Neural progenitor cell (in vitro differentiated cells): ENCODE measurements around the gene HK2. TPM values are rescaled to one million over a fixed set of nuclear protein-coding genes. Genes with fewer than 3 reads are reported as not detected.
"Not testable (repeated sequence)": the region's sequence is repeated elsewhere in the genome, so short reads cannot be mapped to it uniquely, and the experiment has no call there.

Experiments used
- DNase-seq: peaks from one replicate; pipeline ENCODE4 v3.0.0-alpha.2; 2016; ENCODE audit warnings: low spot score
- H2AFZ ChIP-seq: fragments of 200-600 bp; sonication (generic); replicated peaks from 2 replicates; pipeline ENCODE4 v1.6.1; 2016; ENCODE audit warnings: antibody characterized with exemption
- H3F3A ChIP-seq: fragments of 200-600 bp; sonication (generic); 2 replicates; pipeline ENCODE4 v1.6.1; 2016; ENCODE audit warnings: antibody characterized with exemption, low read depth
- H3K27ac ChIP-seq: fragments of 200-600 bp; sonication (generic); 2 replicates; pipeline ENCODE4 v1.5.1; 2016; ENCODE audit warnings: mild to moderate bottlenecking
- H3K27me3 ChIP-seq: fragments of 200-600 bp; sonication (generic); 2 replicates; pipeline ENCODE4 v1.6.1; 2016; ENCODE audit warnings: mild to moderate bottlenecking, moderate library complexity
- H3K36me3 ChIP-seq: fragments of 200-600 bp; sonication (generic); 2 replicates; pipeline ENCODE4 v1.5.1; 2016
- H3K4me1 ChIP-seq: fragments of 200-600 bp; sonication (generic); 2 replicates; pipeline ENCODE4 v1.6.1; 2016; ENCODE audit warnings: mixed run types
- H3K4me2 ChIP-seq: fragments of 200-600 bp; sonication (generic); 2 replicates; pipeline ENCODE4 v1.6.1; 2016
- H3K4me3 ChIP-seq: fragments of 200-600 bp; sonication (generic); 2 replicates; pipeline ENCODE4 v1.5.1; 2016
- H3K79me2 ChIP-seq: fragments of 200-600 bp; sonication (generic); 2 replicates; pipeline ENCODE4 v1.6.1; 2016; ENCODE audit warnings: low read depth
- H3K9ac ChIP-seq: fragments of 200-600 bp; sonication (generic); 2 replicates; pipeline ENCODE4 v1.6.1; 2016
- H3K9me3 ChIP-seq: fragments of 200-600 bp; sonication (generic); 2 replicates; pipeline ENCODE4 v1.5.1; 2016; ENCODE audit warnings: low read depth
- H4K20me1 ChIP-seq: fragments of 200-600 bp; sonication (generic); 2 replicates; pipeline ENCODE4 v1.6.1; 2016; ENCODE audit warnings: low read depth
- H3K27ac Mint-ChIP-seq: 3 replicates; pipeline ENCODE4 v1.8.0; 2021; ENCODE audit warnings: mixed read lengths
- H3K27me3 Mint-ChIP-seq: 2 replicates; pipeline ENCODE4 v1.8.0; 2022; ENCODE audit warnings: low read depth, mild to moderate bottlenecking, inconsistent platforms, moderate library complexity, mixed read lengths; ENCODE audit not compliant: insufficient read depth
- H3K36me3 Mint-ChIP-seq: 3 replicates; pipeline ENCODE4 v1.8.0; 2021; ENCODE audit warnings: mixed read lengths
- H3K4me1 Mint-ChIP-seq: 3 replicates; pipeline ENCODE4 v1.8.0; 2021; ENCODE audit warnings: mixed read lengths
- H3K4me3 Mint-ChIP-seq: 3 replicates; pipeline ENCODE4 v1.8.0; 2021; ENCODE audit warnings: mild to moderate bottlenecking, moderate library complexity, mixed read lengths
- H3K9me3 Mint-ChIP-seq: 3 replicates; pipeline ENCODE4 v1.8.0; 2020; ENCODE audit warnings: mixed read lengths
- CTCF ChIP-seq: fragments of 200-600 bp; sonication (generic); IDR thresholded peaks from 2 replicates; pipeline ENCODE4 v1.5.1; 2017; ENCODE audit warnings: antibody characterized with exemption, mild to moderate bottlenecking
- EZH2 ChIP-seq: fragments of 200-600 bp; sonication (generic); IDR thresholded peaks from 2 replicates; pipeline ENCODE4 v1.6.1; 2017; ENCODE audit warnings: antibody characterized with exemption, mild to moderate bottlenecking, moderate library complexity
- EZH2phosphoT487 ChIP-seq: fragments of 200-600 bp; sonication (generic); IDR thresholded peaks from 2 replicates; pipeline ENCODE4 v1.6.1; 2017; ENCODE audit warnings: antibody characterized with exemption
- total RNA-seq: library from RNA; depleted of rRNA; stranded (reverse); fragments of >200 nt; gene quantifications from 2 replicates; pipeline ENCODE4 v1.2.3, GENCODE V29; 2015; ENCODE audit warnings: low replicate concordance

Gene HK2
- total RNA-seq, 1 donor from 2014 or later: 61.8 TPM

GRCh38 chr2:74890711-74891110 is 56.8 kb downstream of the HK2 start:
- Histone ChIP-seq H2AFZ (no peak overlapping the region), H3K9me3 (no peaks in the 10 kb centered on the region), H3K4me3 (no peak overlapping the region), H3K27ac (no peak overlapping the region), H3K36me3 (no peaks in the 10 kb centered on the region), H3K4me2 (no peak overlapping the region), H3K79me2 (no peaks in the 10 kb centered on the region), H3K4me1 (no peaks in the 10 kb centered on the region), H3F3A (no peaks in the 10 kb centered on the region), H3K27me3 (no peaks in the 10 kb centered on the region), H4K20me1 (no peaks in the 10 kb centered on the region), H3K9ac (no peak overlapping the region)
- H3K27ac Mint-ChIP-seq: no peak overlapping the region
- H3K4me3 Mint-ChIP-seq: no peak overlapping the region
- no peak for DNase-seq
- no peaks in the 10 kb centered on the region for H3K4me1 Mint-ChIP-seq
- no peaks in the 10 kb centered on the region for H3K9me3 Mint-ChIP-seq
- peaks cover 75% of the 10 kb centered on the region for H3K36me3 Mint-ChIP-seq
- TF ChIP-seq EZH2 (no peak), EZH2phosphoT487 (no peak), CTCF (no peak)
- no peaks in the 10 kb centered on the region for H3K27me3 Mint-ChIP-seq

- Mint-ChIP-seq H3K9me3 (no peaks in the 10 kb centered on the region), H3K27ac (no peak overlapping the region), H3K4me3 (no peak overlapping the region), H3K36me3 (peaks cover 69% of the 10 kb centered on the region), H3K4me1 (no peaks in the 10 kb centered on the region), H3K27me3 (no peaks in the 10 kb centered on the region)
- Histone ChIP-seq H3K36me3 (no peaks in the 10 kb centered on the region), H3K27me3 (no peaks in the 10 kb centered on the region), H3K9ac (no peak overlapping the region), H4K20me1 (no peaks in the 10 kb centered on the region), H3K79me2 (no peaks in the 10 kb centered on the region), H3K4me2 (no peak overlapping the region), H2AFZ (no peak overlapping the region), H3K9me3 (no peaks in the 10 kb centered on the region), H3K27ac (no peak overlapping the region), H3F3A (no peaks in the 10 kb centered on the region), H3K4me1 (no peaks in the 10 kb centered on the region), H3K4me3 (no peak overlapping the region)
- TF ChIP-seq EZH2phosphoT487 (no peak), CTCF (no peak), EZH2 (no peak)
- no peak for DNase-seq
Measured at GRCh38 chr2:74891136-74891764, 57.3 kb downstream of the HK2 start.

- H3K4me3 Mint-ChIP-seq, H3K27me3 Mint-ChIP-seq, H3K9me3 ChIP-seq, H4K20me1 ChIP-seq, H3K4me1 Mint-ChIP-seq, H3K27me3 ChIP-seq, DNase-seq, H3K4me2 ChIP-seq, H3K9me3 Mint-ChIP-seq, H3K79me2 ChIP-seq, H3K27ac ChIP-seq, H3K4me1 ChIP-seq, H3F3A ChIP-seq, H3K36me3 ChIP-seq, H3K27ac Mint-ChIP-seq, H2AFZ ChIP-seq, H3K9ac ChIP-seq, H3K4me3 ChIP-seq: not testable (repeated sequence)
- peaks cover 65% of the 10 kb centered on the region for H3K36me3 Mint-ChIP-seq
Measured at GRCh38 chr2:74891816-74892215, 57.9 kb downstream of the HK2 start.

- no peak overlapping the region for H3K4me3 Mint-ChIP-seq
- no peaks in the 10 kb centered on the region for H3F3A ChIP-seq
- no peak overlapping the region for H3K27ac ChIP-seq
- H3K4me1 Mint-ChIP-seq: no peaks in the 10 kb centered on the region
- H3K79me2 ChIP-seq: no peaks in the 10 kb centered on the region
- peaks cover 64% of the 10 kb centered on the region for H3K36me3 Mint-ChIP-seq
- H3K27ac Mint-ChIP-seq: no peak overlapping the region
- H3K27me3 ChIP-seq: no peaks in the 10 kb centered on the region
- TF ChIP-seq CTCF (no peak), EZH2 (no peak), EZH2phosphoT487 (no peak)
- H3K27me3 Mint-ChIP-seq: no peaks in the 10 kb centered on the region
- H3K9ac ChIP-seq: no peak overlapping the region
- no peak overlapping the region for H2AFZ ChIP-seq
- DNase-seq: no peak
- H3K4me3 ChIP-seq: no peak overlapping the region
- no peaks in the 10 kb centered on the region for H3K36me3 ChIP-seq
- no peaks in the 10 kb centered on the region for H4K20me1 ChIP-seq
- no peaks in the 10 kb centered on the region for H3K9me3 Mint-ChIP-seq
- no peaks in the 10 kb centered on the region for H3K9me3 ChIP-seq
- H3K4me1 ChIP-seq: no peaks in the 10 kb centered on the region
- H3K4me2 ChIP-seq: no peak overlapping the region
Measured at GRCh38 chr2:74892609-74893008, 58.7 kb downstream of the HK2 start.
